Subcutaneous adipose tissue (tissue), 4 donors: ENCODE results near the gene PKP2. TPM values are rescaled to one million over a fixed set of nuclear protein-coding genes. Genes with fewer than 3 reads are reported as not detected.

Experiments used
- total RNA-seq, 4 donors: library from RNA; depleted of rRNA; stranded (reverse); fragments of >200 nt; gene quantifications; one replicate each; pipeline ENCODE4 v1.1.0, GENCODE V29; 2016
- TF ChIP-seq, protein P1 (sequence below): fragments of 450-650 bp; IDR thresholded peaks from one replicate; pipeline ENCODE4 v1.5.1; 2016; ENCODE audit warnings: low read depth, mild to moderate bottlenecking, control low read depth, antibody characterized with exemption, moderate library complexity

PKP2 gene
- total RNA-seq, 4 donors from 2014 or later: 21.7 to 75.2 (median 39.7) TPM

DNA sequence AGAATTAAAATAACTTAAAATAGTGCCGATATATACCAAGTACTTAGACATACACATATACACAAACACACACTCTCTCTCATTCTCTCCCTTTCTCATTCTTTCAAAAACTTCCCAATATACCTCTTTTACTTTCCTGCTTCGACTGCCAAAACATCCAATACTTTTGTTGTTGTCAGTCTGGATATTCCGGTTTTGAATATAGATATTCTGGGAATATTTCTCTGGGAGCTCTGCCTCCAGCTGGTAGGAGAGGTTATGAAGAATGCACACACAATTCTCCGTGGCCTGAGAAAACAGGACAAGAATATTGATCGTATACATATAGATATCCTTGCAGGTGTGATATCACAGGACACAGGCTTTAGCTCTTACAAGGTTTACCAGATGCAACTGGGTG, 74.2 kb downstream of the PKP2 start:
- TF ChIP-seq, protein P1, sequence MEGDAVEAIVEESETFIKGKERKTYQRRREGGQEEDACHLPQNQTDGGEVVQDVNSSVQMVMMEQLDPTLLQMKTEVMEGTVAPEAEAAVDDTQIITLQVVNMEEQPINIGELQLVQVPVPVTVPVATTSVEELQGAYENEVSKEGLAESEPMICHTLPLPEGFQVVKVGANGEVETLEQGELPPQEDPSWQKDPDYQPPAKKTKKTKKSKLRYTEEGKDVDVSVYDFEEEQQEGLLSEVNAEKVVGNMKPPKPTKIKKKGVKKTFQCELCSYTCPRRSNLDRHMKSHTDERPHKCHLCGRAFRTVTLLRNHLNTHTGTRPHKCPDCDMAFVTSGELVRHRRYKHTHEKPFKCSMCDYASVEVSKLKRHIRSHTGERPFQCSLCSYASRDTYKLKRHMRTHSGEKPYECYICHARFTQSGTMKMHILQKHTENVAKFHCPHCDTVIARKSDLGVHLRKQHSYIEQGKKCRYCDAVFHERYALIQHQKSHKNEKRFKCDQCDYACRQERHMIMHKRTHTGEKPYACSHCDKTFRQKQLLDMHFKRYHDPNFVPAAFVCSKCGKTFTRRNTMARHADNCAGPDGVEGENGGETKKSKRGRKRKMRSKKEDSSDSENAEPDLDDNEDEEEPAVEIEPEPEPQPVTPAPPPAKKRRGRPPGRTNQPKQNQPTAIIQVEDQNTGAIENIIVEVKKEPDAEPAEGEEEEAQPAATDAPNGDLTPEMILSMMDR: no peak

DNA sequence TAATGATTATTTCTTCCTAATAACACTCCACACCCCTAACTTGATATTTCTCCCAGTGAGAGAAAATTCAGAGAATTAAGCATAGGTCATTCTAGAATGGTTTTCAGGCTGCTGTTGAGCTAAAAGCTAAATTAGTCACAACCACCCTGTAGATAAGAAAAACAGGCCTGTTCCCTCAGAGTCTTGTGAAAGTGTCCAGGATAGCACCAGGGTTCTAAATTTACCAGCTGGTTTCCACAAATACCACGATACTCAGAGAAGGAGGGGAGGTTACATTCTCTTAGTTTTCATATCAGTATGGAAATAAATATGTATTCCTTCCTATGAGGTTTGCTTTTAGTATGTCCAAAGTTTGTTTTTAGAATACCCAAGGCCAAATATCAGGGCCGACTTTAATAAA, 74.9 kb downstream of the PKP2 start:
- TF ChIP-seq, protein P1: no peak

DNA sequence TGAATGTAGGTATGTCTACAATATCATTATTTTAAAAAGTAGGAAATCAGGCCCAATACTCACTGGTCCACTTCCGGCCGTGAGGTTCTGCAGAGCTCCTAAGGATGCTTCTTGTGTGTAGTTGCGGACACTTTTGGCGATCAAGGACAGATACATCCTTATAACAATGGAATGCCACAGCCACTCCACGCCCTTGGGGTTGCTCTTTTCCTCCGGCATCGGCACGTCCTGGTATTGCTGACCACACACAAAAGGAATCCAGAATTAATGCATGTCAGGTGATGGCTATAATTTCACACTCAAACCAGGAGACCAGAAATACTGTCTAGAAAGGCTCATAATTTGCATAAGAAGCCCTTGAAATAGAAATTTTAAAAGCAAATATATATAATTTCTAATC, 75.3 kb downstream of the PKP2 start:
- TF ChIP-seq, protein P1: no peak

DNA sequence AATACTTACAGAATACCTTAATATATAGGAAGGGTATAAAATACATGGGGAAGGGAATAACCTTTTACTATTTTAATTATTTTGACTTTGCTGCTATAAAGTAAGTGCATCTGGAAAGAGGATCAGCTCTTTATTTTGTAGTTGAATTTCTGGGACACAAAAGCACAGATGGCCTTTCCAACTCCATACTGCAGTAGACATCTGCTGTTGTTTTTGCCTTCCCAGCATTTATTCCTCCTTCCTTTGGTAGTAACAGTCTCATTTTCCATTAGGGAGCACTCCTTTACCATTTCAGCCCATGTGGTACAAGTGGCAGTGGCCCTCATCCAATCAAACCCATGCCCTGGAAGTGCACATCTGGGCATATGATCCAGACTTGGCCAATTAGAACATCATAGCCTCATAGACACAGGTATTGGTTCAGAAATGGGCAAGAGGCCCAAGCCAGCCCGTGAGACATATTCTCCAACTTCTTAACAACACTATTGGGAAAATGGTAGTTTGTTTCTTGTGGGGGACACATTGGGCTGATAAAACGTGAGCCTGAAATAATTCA, 76.1 kb downstream of the PKP2 start:
- TF ChIP-seq, protein P1: no peak

DNA sequence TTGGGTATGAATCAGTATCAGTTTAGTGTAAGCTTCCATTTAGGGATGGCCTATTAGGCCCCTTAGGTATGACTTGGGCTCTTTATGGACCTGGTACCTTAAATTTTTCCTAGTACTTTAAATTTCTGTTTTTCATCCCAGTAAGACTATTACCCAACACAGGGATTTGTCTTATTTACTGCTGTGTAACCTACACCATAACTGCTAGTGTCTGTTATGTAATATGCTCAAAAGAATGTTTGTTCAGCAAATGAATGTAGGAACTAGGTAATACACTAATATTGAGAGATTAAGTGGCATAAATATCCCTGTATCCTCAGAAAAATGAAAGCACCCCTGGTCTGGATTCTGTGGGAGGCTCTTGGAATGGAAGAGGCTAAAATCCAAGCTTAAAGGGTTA, 77.2 kb downstream of the PKP2 start:
- TF ChIP-seq, protein P1: no peak

DNA sequence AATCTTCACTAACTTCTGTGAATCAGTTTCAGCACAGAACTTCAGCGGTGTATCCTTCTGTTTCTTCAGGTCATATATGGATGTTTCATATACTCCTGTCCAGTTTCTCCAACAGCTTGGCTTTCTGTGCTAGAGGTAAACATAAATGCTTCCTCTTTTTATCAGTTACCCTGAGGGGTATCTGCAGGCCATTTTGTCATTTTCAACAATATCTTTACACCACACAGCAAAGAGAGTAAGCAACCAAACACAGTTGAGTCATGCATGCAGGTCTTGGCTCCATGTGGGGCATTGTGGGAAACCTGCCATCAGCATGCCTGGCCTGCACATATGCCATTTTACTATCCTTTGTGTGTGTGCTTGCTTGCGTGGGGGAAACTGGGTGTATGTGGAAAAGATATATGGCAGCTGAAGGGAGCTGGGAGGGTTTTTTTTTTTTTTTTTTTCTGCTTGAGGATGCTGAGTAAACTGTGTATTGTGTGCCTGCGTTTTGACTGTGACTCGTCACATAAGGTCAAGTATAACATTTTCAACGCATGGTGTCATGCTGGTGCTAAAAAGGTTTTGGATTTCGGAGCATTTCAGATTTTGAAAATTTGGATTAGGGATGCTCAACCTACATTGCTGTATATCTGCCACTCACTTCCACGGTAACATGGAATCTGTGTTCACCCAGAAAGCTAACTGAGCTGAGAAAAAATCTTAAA, 84.7 kb downstream of the PKP2 start:
- TF ChIP-seq, protein P1: no peak

DNA sequence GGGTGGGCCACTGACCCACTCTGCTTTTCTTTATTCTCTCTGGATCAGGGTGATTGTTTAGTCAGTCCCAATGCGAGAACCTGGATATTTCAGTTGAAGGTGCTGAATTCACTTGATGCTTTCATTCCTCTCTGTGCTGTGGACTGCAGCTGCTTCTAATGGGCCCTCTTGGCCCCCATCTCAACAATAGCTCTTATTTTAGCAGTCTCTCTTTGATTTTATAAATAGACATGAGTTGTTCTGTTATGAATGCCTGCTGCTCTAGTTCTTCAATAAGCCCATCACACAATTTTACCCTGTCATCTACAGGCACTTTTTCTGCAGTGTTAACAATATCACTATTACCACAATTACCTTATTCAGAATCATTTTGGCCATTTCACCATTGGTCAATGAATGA, 86.7 kb downstream of the PKP2 start:
- TF ChIP-seq, protein P1: no peak
